ENCODE measurements around the gene BPI.
A peak's percentile ranks its signal among the peaks of the same experiment; 100 is the strongest.
"Not testable (repeated sequence)": the region's sequence is repeated elsewhere in the genome, so short reads cannot be mapped to it uniquely, and the experiment has no call there.

The BPI gene

DNA sequence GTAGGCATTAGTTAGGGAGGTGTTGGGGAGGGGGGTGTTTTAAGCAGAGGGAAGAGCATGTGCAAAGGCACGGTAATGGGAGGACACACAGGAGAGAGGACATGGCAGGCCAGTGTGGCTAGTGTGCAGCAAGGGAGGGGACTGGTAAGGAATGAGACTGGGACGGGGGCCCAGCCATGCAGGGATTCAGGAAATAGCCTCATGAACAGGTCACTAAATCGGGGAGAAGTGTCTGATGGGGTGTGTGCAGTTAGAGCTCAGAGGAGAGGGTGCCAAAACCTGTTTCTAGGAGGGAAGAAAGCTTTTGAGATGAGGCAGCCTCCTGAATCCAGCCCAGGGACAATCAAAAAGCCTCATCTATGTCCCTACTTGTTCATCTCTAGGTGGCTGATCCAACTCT, 7.5 kb downstream of the BPI start:
- DNase-seq (ENCODE audit: low read depth): no peak
- H3K4me3 ChIP-seq (replicated peaks; ENCODE audit: low read depth, low read length): no peak overlapping the region
- TF ChIP-seq CTCF (IDR thresholded peaks at IDR 0.05; ENCODE audit: low read length, missing control alignments): no peak

- TF ChIP-seq CTCF (IDR thresholded peaks at IDR 0.05; ENCODE audit: low read length, missing control alignments): no peak
- no peak overlapping the region for H3K4me3 ChIP-seq (replicated peaks; ENCODE audit: low read depth, low read length)
- DNase-seq (ENCODE audit: low read depth): no peak
Observed at GRCh38 chr20:38313676-38314075, 9.7 kb downstream of the BPI start.

DNA sequence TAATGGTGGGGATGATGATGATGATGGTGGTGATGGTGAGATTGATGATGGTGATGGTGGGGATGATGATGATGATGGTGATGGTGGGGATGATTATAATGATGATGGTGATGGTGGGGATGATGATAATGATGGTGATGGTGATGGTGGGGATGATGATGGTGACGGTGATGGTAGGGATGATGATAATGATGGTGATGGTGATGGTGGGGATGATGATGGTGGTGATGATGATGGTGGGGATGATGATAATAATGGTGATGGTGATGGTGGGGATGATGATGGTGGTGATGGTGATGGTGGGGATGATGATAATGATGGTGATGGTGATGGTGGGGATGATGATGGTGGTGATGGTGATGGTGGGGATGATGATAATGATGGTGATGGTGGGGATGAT, 10.4 kb downstream of the BPI start:
- H3K4me3 ChIP-seq (replicated peaks; ENCODE audit: low read depth, low read length); DNase-seq (ENCODE audit: low read depth): not testable (repeated sequence)

DNA sequence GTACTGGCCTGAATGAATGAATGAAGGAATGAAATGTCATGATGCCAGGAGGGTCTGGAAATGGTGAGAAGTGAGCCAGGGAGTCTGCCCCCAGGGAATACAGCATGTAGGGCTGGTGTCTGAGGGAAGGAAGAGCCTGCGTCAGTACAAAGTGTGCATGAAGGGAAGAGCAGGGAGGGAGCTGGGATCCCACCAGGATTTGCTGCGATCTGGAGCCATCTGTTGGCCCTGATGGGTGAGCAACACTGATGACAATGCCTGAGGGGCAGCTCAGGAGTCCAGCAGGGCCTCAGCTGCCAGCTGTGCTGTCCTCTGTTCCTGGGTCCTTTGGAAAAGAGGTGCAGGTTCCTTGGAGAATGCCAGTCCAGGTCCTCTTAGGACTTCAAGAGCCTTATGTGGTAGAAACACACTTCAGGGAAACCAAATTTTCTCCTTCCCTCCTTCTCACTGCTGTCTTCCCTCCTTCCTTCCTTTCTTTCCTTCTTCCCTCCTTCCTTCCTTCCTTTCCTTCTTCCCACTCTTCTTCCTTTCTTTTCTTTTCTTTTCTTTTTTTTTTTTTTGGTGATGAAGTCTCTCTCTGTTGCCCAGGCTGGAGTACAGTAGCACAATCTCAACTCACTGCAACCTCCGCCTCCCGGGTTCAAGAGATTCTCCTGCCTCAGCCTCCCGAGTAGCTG, 11.5 kb downstream of the BPI start:
- TF ChIP-seq CTCF (IDR thresholded peaks at IDR 0.05; ENCODE audit: low read length, missing control alignments): peak; percentile 25
- peak; percentile 45 for DNase-seq (ENCODE audit: low read depth)
- no peak overlapping the region for H3K4me3 ChIP-seq (replicated peaks; ENCODE audit: low read depth, low read length)

- TF ChIP-seq CTCF (IDR thresholded peaks at IDR 0.05; ENCODE audit: low read length, missing control alignments): no peak
- no peak overlapping the region for H3K4me3 ChIP-seq (replicated peaks; ENCODE audit: low read depth, low read length)
- no peak for DNase-seq (ENCODE audit: low read depth)
Observed at GRCh38 chr20:38316341-38316740, 12.4 kb downstream of the BPI start.

DNA sequence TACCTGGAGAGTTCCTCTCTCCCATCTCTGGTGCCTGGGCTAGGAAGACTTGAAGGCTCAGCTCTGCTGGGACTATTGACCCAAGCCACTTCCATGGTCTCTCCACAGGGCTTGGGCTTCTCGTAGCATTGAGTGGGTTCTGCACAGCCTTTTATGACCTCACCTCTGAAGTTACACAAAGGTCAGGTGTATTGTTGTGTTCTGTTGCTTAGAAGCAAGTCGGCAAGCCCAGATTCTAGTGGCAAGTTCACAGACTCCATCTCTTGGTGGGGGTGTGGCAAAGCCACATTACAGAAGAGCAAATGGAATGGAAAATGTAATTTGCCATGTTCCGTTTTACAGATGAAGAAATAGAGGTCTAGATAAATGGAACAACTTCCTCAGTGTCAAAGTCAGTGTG, 13.5 kb downstream of the BPI start:
- TF ChIP-seq CTCF (IDR thresholded peaks at IDR 0.05; ENCODE audit: low read length, missing control alignments): no peak
- DNase-seq (ENCODE audit: low read depth): no peak
- no peak overlapping the region for H3K4me3 ChIP-seq (replicated peaks; ENCODE audit: low read depth, low read length)

GRCh38 chr20:38320221-38320620, 16.3 kb downstream of the BPI start:
- TF ChIP-seq CTCF (IDR thresholded peaks at IDR 0.05; ENCODE audit: low read length, missing control alignments): no peak
- no peak for DNase-seq (ENCODE audit: low read depth)
- no peak overlapping the region for H3K4me3 ChIP-seq (replicated peaks; ENCODE audit: low read depth, low read length)
